MM.1S (cell line): ENCODE measurements around the gene NABP1.

ENCODE experiments used
- DNase-seq: peaks from one replicate; pipeline ENCODE4 v3.0.0-alpha.2; 2015
- H2AFZ ChIP-seq: fragments of 300-600 bp; sonication (generic); 2 replicates; pipeline ENCODE4 v1.6.0; 2016; ENCODE audit warnings: antibody characterized with exemption, low read length
- H3F3A ChIP-seq: fragments of 300-600 bp; sonication (generic); 2 replicates; pipeline ENCODE4 v1.6.1; 2016; ENCODE audit warnings: mild to moderate bottlenecking, antibody characterized with exemption, low read length, moderate library complexity, mixed read lengths; ENCODE audit not compliant: insufficient read depth
- H3K27ac ChIP-seq: fragments of 300-600 bp; sonication (generic); 2 replicates; pipeline ENCODE4 v1.5.1; 2016; ENCODE audit warnings: mild to moderate bottlenecking, low read length
- H3K27me3 ChIP-seq: fragments of 300-600 bp; sonication (generic); replicated peaks from 2 replicates; pipeline ENCODE4 v1.6.0; 2016; ENCODE audit warnings: low read length; ENCODE audit not compliant: insufficient read depth
- H3K36me3 ChIP-seq: fragments of 300-600 bp; sonication (generic); replicated peaks from 2 replicates; pipeline ENCODE4 v1.6.1; 2016; ENCODE audit warnings: mild to moderate bottlenecking, low read length, mixed read lengths; ENCODE audit not compliant: insufficient read depth
- H3K4me1 ChIP-seq: fragments of 300-600 bp; sonication (generic); 2 replicates; pipeline ENCODE4 v1.6.1; 2016; ENCODE audit warnings: low read length, mixed read lengths
- H3K4me2 ChIP-seq: fragments of 300-600 bp; sonication (generic); 2 replicates; pipeline ENCODE4 v1.6.0; 2016; ENCODE audit warnings: low read depth, low read length
- H3K4me3 ChIP-seq: fragments of 300-600 bp; sonication (generic); 2 replicates; pipeline ENCODE4 v1.5.1; 2016; ENCODE audit warnings: low read length, mixed read lengths
- H3K79me2 ChIP-seq: fragments of 300-600 bp; sonication (generic); 2 replicates; pipeline ENCODE4 v1.6.1; 2016; ENCODE audit warnings: mixed run types, low read length, mixed read lengths
- H3K9ac ChIP-seq: fragments of 300-600 bp; sonication (generic); 2 replicates; pipeline ENCODE4 v1.6.1; 2016; ENCODE audit warnings: low read length, mixed read lengths
- H3K9me2 ChIP-seq: fragments of 300-600 bp; sonication (generic); replicated peaks from 2 replicates; pipeline ENCODE4 v1.6.1; 2016; ENCODE audit warnings: mild to moderate bottlenecking, low read length, mixed read lengths; ENCODE audit not compliant: insufficient read depth
- H3K9me3 ChIP-seq: fragments of 300-600 bp; sonication (generic); replicated peaks from 2 replicates; pipeline ENCODE4 v1.6.1; 2016; ENCODE audit warnings: mild to moderate bottlenecking, low read length, mixed read lengths; ENCODE audit not compliant: insufficient read depth
- H4K20me1 ChIP-seq: fragments of 300-600 bp; sonication (generic); 2 replicates; pipeline ENCODE4 v1.6.1; 2016; ENCODE audit warnings: mild to moderate bottlenecking, low read length, moderate library complexity, mixed read lengths; ENCODE audit not compliant: insufficient read depth
- CTCF ChIP-seq: fragments of 300-600 bp; sonication (generic); IDR thresholded peaks from 2 replicates; pipeline ENCODE4 v1.5.1; 2016; ENCODE audit warnings: antibody characterized with exemption, low read length, mixed read lengths
- EZH2 ChIP-seq: fragments of 300-600 bp; sonication (generic); optimal IDR thresholded peaks from 2 replicates; pipeline ENCODE3; 2017; ENCODE audit warnings: low read depth, mild to moderate bottlenecking, antibody characterized with exemption, low read length, mixed read lengths
- EZH2phosphoT487 ChIP-seq: fragments of 300-600 bp; sonication (generic); IDR thresholded peaks from 2 replicates; pipeline ENCODE4 v1.6.1; 2018; ENCODE audit warnings: antibody characterized with exemption, low read length

The NABP1 gene

GRCh38 chr2:191707542-191707941 lies 29.6 kb downstream of the NABP1 start:
- H3K36me3 ChIP-seq, result no peaks in the 10 kb centered on the region
- DNase-seq, result no peak
- H2AFZ ChIP-seq, result no peak overlapping the region

GRCh38 chr2:191710411-191710900 lies 32.5 kb downstream of the NABP1 start:
- no peak overlapping the region for H3K4me3 ChIP-seq
- H3K9me3 ChIP-seq, result no peaks in the 10 kb centered on the region
- no peaks in the 10 kb centered on the region for H3F3A ChIP-seq
- no peak overlapping the region for H3K27ac ChIP-seq
- TF ChIP-seq EZH2phosphoT487, result no peak
- TF ChIP-seq EZH2, result no peak
- TF ChIP-seq CTCF, result no peak
- H3K9ac ChIP-seq, result no peak overlapping the region
- H3K79me2 ChIP-seq, result no peaks in the 10 kb centered on the region
- DNase-seq, result no peak
- no peaks in the 10 kb centered on the region for H4K20me1 ChIP-seq
- no peak overlapping the region for H3K4me2 ChIP-seq
- H3K9me2 ChIP-seq, result no peaks in the 10 kb centered on the region
- H3K36me3 ChIP-seq, result no peaks in the 10 kb centered on the region
- H3K4me1 ChIP-seq, result peaks cover 8% of the 10 kb centered on the region; the same call in 1 of the 2 replicates
- no peaks in the 10 kb centered on the region for H3K27me3 ChIP-seq
- H2AFZ ChIP-seq, result no peak overlapping the region

More at GRCh38 chr2:191707542-191707941, 29.6 kb downstream of the NABP1 start:
- H3K9ac ChIP-seq, result no peak overlapping the region
- no peaks in the 10 kb centered on the region for H3K79me2 ChIP-seq
- no peaks in the 10 kb centered on the region for H4K20me1 ChIP-seq
- H3K4me3 ChIP-seq, result no peak overlapping the region
- H3K27me3 ChIP-seq, result no peaks in the 10 kb centered on the region
- no peak for TF ChIP-seq EZH2phosphoT487
- TF ChIP-seq CTCF, result no peak
- no peak for TF ChIP-seq EZH2
- peaks cover 8% of the 10 kb centered on the region; the same call in 1 of the 2 replicates for H3K4me1 ChIP-seq
- no peak overlapping the region for H3K4me2 ChIP-seq
- no peak overlapping the region for H3K27ac ChIP-seq
- H3F3A ChIP-seq, result no peaks in the 10 kb centered on the region
- H3K9me2 ChIP-seq, result no peaks in the 10 kb centered on the region
- no peaks in the 10 kb centered on the region for H3K9me3 ChIP-seq

- H3K4me3 ChIP-seq, result no peak overlapping the region
- no peak overlapping the region for H2AFZ ChIP-seq
- no peaks in the 10 kb centered on the region for H4K20me1 ChIP-seq
- no peaks in the 10 kb centered on the region for H3F3A ChIP-seq
- no peaks in the 10 kb centered on the region for H3K9me3 ChIP-seq
- H3K36me3 ChIP-seq, result no peaks in the 10 kb centered on the region
- peaks cover 8% of the 10 kb centered on the region; the same call in 1 of the 2 replicates for H3K4me1 ChIP-seq
- H3K4me2 ChIP-seq, result no peak overlapping the region
- H3K9me2 ChIP-seq, result no peaks in the 10 kb centered on the region
- no peaks in the 10 kb centered on the region for H3K79me2 ChIP-seq
- no peaks in the 10 kb centered on the region for H3K27me3 ChIP-seq
- TF ChIP-seq EZH2phosphoT487 (no peak), EZH2 (no peak), CTCF (no peak)
- no peak for DNase-seq
- H3K27ac ChIP-seq, result no peak overlapping the region
- H3K9ac ChIP-seq, result no peak overlapping the region
These were observed 33.7 kb downstream of the NABP1 start for GRCh38 chr2:191711621-191712020.
